ENCODE measurements around the gene TNFRSF1A.

The TNFRSF1A gene

GRCh38 chr12:6378709-6379472, 37.0 kb upstream of the TNFRSF1A start:
- DNase-seq (ENCODE audit: low read depth), result no peak
- H3K4me3 ChIP-seq (ENCODE audit: low read length), result no peak overlapping the region
- TF ChIP-seq, protein P1, sequence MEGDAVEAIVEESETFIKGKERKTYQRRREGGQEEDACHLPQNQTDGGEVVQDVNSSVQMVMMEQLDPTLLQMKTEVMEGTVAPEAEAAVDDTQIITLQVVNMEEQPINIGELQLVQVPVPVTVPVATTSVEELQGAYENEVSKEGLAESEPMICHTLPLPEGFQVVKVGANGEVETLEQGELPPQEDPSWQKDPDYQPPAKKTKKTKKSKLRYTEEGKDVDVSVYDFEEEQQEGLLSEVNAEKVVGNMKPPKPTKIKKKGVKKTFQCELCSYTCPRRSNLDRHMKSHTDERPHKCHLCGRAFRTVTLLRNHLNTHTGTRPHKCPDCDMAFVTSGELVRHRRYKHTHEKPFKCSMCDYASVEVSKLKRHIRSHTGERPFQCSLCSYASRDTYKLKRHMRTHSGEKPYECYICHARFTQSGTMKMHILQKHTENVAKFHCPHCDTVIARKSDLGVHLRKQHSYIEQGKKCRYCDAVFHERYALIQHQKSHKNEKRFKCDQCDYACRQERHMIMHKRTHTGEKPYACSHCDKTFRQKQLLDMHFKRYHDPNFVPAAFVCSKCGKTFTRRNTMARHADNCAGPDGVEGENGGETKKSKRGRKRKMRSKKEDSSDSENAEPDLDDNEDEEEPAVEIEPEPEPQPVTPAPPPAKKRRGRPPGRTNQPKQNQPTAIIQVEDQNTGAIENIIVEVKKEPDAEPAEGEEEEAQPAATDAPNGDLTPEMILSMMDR (conservative IDR thresholded peaks at IDR 0.05; ENCODE audit: low read depth, low read length), result no peak

DNA sequence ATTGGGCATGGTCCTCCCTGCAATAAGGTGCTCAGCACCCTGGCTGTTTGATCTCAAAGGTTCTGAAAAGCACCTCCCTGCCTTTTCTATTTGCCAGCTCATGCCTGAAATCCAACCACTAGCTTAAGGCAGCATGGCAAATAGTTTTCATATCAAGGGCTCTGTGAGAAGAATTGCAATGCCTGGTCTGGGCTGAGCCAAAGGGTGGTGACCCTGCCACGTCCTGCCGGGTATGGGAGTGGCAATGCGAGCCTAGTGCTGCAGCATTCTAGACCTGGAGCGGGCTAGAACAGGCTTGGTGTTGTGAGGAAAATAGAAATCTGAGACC, 35.8 kb upstream of the TNFRSF1A start:
- TF ChIP-seq, protein P1 (conservative IDR thresholded peaks at IDR 0.05; ENCODE audit: low read depth, low read length), result no peak
- no peak overlapping the region for H3K4me3 ChIP-seq (ENCODE audit: low read length)
- peak; percentile 46 for DNase-seq (ENCODE audit: low read depth)

DNA sequence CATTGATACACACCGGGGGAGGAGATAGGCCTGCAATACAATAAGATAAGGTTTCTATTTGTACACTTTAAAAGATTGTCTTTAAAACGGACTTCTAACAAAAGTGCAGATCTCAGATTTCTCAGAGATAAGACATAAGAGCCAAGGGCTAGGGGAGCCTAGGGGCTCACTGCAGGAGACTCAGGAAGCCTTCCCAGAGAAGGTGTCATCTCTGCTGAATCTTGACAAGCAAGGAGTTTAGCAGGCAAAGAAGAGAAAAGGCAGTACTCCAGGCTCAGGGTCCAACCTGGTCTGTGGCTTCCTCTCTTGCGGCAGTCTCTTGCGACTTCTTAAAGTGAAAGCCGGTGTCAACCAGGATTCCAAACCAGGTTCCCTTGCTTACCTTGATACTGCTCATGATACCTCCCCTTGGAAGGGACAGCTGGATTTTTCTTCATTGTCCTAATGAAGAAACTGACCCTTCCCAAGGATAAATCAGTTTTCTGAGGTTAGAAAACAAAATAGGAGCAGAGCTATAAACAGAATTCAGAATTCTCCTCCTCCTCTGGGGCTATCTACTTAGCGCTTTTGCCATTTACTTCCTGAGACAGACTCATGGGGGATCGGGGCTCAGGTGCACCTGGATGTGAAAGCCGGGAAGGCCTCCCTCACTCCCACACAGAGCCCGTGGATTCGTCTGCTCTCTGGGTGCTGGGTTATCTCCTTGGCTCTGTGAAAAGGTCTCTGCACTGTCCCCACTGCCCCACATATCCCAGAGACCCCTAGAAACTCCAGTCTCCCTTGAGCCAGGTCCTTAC, 35.2 kb upstream of the TNFRSF1A start:
- TF ChIP-seq, protein P1 (conservative IDR thresholded peaks at IDR 0.05; ENCODE audit: low read depth, low read length), result no peak
- no peak for DNase-seq (ENCODE audit: low read depth)
- H3K4me3 ChIP-seq (ENCODE audit: low read length), result no peak overlapping the region

GRCh38 chr12:6376079-6376869, 34.4 kb upstream of the TNFRSF1A start:
- H3K4me3 ChIP-seq (ENCODE audit: low read length), result no peak overlapping the region
- DNase-seq (ENCODE audit: low read depth), result peak; percentile 55
- TF ChIP-seq, protein P1 (conservative IDR thresholded peaks at IDR 0.05; ENCODE audit: low read depth, low read length), result peak; percentile 53

DNA sequence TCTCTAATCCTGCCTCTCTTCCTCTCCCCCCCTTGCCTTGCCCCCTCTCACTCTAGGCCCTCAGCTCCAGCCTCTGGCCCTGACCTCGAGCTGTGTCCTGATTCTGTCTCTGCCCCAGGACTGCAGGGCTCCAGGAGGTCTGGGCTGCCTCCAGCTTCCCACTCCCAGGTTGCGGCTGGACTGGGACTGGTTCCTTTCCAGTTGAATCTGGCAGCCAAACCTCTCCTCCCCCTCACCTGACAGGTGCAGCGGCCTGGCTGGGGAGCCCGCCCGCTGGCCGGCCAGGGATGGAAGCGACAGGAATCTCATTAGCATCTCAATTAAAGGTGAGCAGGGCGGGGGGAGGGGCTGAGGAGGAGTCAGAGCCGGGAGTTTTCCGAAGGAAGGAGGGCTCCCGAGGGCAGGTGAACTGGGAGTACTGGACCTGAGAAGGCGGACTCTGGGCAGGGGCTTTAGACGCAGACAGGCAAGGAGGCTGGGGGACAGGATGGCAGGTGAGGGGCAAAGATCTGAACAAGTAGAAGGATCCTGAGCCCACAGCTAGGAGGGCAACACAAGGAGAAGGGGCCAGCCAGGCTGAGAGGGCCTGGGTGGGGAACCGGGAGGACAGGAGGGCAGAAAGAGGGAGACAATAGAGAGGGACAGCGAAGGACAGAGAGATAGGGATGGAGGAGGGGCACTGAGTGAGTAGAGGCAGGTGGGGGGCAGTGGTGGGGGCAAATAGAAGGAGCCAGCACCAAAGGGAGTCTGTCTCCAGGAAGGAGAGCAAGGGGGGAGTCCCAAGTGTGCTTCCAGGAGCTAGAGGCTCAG, 33.6 kb upstream of the TNFRSF1A start, which contains the start of gene SCNN1A:
Gene SCNN1A, minus strand, starts transcription at position 295 of the 810 bp plus-strand sequence. CDS start 780 bp downstream, outside the sequence.
- TF ChIP-seq, protein P1 (conservative IDR thresholded peaks at IDR 0.05; ENCODE audit: low read depth, low read length), result no peak
- no peak for DNase-seq (ENCODE audit: low read depth)
- no peak within 1 kb of the TSS for H3K4me3 ChIP-seq (ENCODE audit: low read length)

DNA sequence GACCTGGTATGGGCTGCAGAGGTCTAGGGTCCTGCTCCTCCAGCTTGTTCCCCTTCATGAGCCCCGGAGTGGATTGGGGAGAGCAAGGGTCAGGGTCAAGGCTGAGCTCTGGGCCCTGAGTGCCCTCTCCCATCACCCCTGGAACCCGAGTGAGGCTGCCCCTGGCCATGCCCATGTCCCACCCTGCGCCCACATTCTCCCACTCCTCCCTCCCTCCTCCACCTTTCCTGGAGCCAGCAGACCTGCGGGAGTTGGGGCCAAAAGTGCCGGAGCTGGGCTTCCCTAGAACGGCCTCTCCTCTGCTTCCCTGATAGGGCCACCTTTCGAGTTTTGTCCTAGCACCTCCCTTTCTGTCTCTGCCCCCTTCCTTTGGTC, 32.9 kb upstream of the TNFRSF1A start:
- DNase-seq (ENCODE audit: low read depth), result no peak
- H3K4me3 ChIP-seq (ENCODE audit: low read length), result no peak overlapping the region
- TF ChIP-seq, protein P1 (conservative IDR thresholded peaks at IDR 0.05; ENCODE audit: low read depth, low read length), result no peak

All from retinal pigment epithelial cell (primary cell).